PC-9 (cell line): ENCODE results near the gene SERPINA12.

Experiments used
- CTCF ChIP-seq: fragments of 200-600 bp; sonication (generic); conservative IDR thresholded peaks from 2 replicates; pipeline ENCODE4 v1.6.1; 2017; ENCODE audit warnings: mixed run types, antibody characterized with exemption, mild to moderate bottlenecking, moderate library complexity
- EZH2 ChIP-seq: fragments of 200-600 bp; sonication (generic); IDR thresholded peaks from 2 replicates; pipeline ENCODE4 v1.8.0; 2017; ENCODE audit warnings: antibody characterized with exemption, low read depth

- TF ChIP-seq CTCF (no peak), EZH2 (no peak)
These were observed 58.0 kb downstream of the SERPINA12 start for GRCh38 chr14:94451091-94451771.
